DOHH2 (cell line): ENCODE results near the gene RALGDS.

Source experiments
- H3F3A ChIP-seq: fragments of 200-600 bp; sonication (generic), shearing (Covaris generic); 2 replicates; pipeline ENCODE4 v1.6.0; 2016; ENCODE audit warnings: antibody characterized with exemption, mild to moderate bottlenecking; ENCODE audit not compliant: control insufficient read depth, insufficient read depth
- H3K27ac ChIP-seq: fragments of 200-600 bp; sonication (generic); 2 replicates; pipeline ENCODE4 v1.5.1; 2014; ENCODE audit warnings: low read depth, mild to moderate bottlenecking, low read length, moderate library complexity
- H3K27me3 ChIP-seq: fragments of 200-600 bp; sonication (generic); 2 replicates; pipeline ENCODE4 v1.6.1; 2014; ENCODE audit warnings: mild to moderate bottlenecking, low read length, mixed read lengths; ENCODE audit not compliant: control insufficient read depth
- H3K36me3 ChIP-seq: fragments of 200-600 bp; sonication (generic); 2 replicates; pipeline ENCODE4 v1.6.1; 2014; ENCODE audit warnings: mild to moderate bottlenecking, low read length, moderate library complexity, mixed read lengths; ENCODE audit not compliant: control insufficient read depth
- H3K4me1 ChIP-seq: fragments of 200-600 bp; sonication (generic); 2 replicates; pipeline ENCODE4 v1.6.1; 2014; ENCODE audit warnings: mild to moderate bottlenecking, low read length, mixed read lengths; ENCODE audit not compliant: control insufficient read depth
- H3K4me2 ChIP-seq: fragments of 200-600 bp; sonication (generic); 2 replicates; pipeline ENCODE4 v1.6.0; 2014; ENCODE audit warnings: mild to moderate bottlenecking, low read length, moderate library complexity
- H3K4me3 ChIP-seq: fragments of 200-600 bp; sonication (generic); 2 replicates; pipeline ENCODE4 v1.5.1; 2014; ENCODE audit warnings: mild to moderate bottlenecking, low read length, mixed read lengths
- H3K79me2 ChIP-seq: fragments of 200-600 bp; sonication (generic); 2 replicates; pipeline ENCODE4 v1.6.1; 2014; ENCODE audit warnings: mild to moderate bottlenecking, low read length, mixed read lengths; ENCODE audit not compliant: control insufficient read depth
- H3K9me2 ChIP-seq: fragments of 200-600 bp; sonication (generic); replicated peaks from 2 replicates; pipeline ENCODE4 v1.6.1; 2014; ENCODE audit warnings: mild to moderate bottlenecking, low read length, mixed read lengths; ENCODE audit not compliant: control insufficient read depth
- H3K9me3 ChIP-seq: fragments of 200-600 bp; sonication (generic); 2 replicates; pipeline ENCODE4 v1.6.1; 2014; ENCODE audit warnings: antibody characterized with exemption, low read length, mixed read lengths; ENCODE audit not compliant: control insufficient read depth, insufficient read depth
- H4K20me1 ChIP-seq: fragments of 200-600 bp; sonication (generic); 2 replicates; pipeline ENCODE4 v1.6.0; 2014; ENCODE audit warnings: low read depth, mild to moderate bottlenecking, antibody characterized with exemption, low read length, moderate library complexity; ENCODE audit not compliant: control insufficient read depth, insufficient read depth
- CTCF ChIP-seq: fragments of 200-600 bp; sonication (generic); IDR thresholded peaks from one replicate; pipeline ENCODE4 v1.5.1; 2014; ENCODE audit warnings: antibody characterized with exemption, mild to moderate bottlenecking, low read depth, low read length; ENCODE audit not compliant: poor library complexity, severe bottlenecking
- EZH2phosphoT487 ChIP-seq: fragments of 200-600 bp; sonication (generic); IDR thresholded peaks from 2 replicates; pipeline ENCODE4 v1.6.1; 2017; ENCODE audit warnings: borderline replicate concordance, mild to moderate bottlenecking, antibody characterized with exemption, low read length, moderate library complexity, mixed read lengths

The RALGDS gene

GRCh38 chr9:133100506-133101355 lies 20.3 kb downstream of the RALGDS start:
- Histone ChIP-seq H3K27me3 (no peaks in the 10 kb centered on the region), H3K4me2 (no peak overlapping the region), H3K4me1 (no peaks in the 10 kb centered on the region), H3F3A (no peaks in the 10 kb centered on the region), H3K4me3 (no peak overlapping the region), H3K9me2 (no peaks in the 10 kb centered on the region), H3K36me3 (peaks cover 78% of the 10 kb centered on the region), H3K9me3 (no peaks in the 10 kb centered on the region), H4K20me1 (no peaks in the 10 kb centered on the region), H3K27ac (no peak overlapping the region), H3K79me2 (no peaks in the 10 kb centered on the region)
- no peak for TF ChIP-seq EZH2phosphoT487
- TF ChIP-seq CTCF = no peak

- Histone ChIP-seq H4K20me1 (no peaks in the 10 kb centered on the region), H3K79me2 (no peaks in the 10 kb centered on the region), H3K4me3 (no peak overlapping the region), H3K27ac (no peak overlapping the region), H3K9me2 (no peaks in the 10 kb centered on the region), H3K9me3 (no peaks in the 10 kb centered on the region), H3K4me1 (no peaks in the 10 kb centered on the region), H3K27me3 (no peaks in the 10 kb centered on the region), H3K36me3 (peaks cover 75% of the 10 kb centered on the region), H3K4me2 (no peak overlapping the region), H3F3A (no peaks in the 10 kb centered on the region)
- no peak for TF ChIP-seq EZH2phosphoT487
- no peak for TF ChIP-seq CTCF
These were observed 21.1 kb downstream of the RALGDS start for GRCh38 chr9:133099726-133100505.

- H3K4me1 ChIP-seq = no peaks in the 10 kb centered on the region
- no peaks in the 10 kb centered on the region for H4K20me1 ChIP-seq
- H3K79me2 ChIP-seq = no peaks in the 10 kb centered on the region
- TF ChIP-seq CTCF = no peak
- no peak for TF ChIP-seq EZH2phosphoT487
- peaks cover 71% of the 10 kb centered on the region for H3K36me3 ChIP-seq
- no peaks in the 10 kb centered on the region for H3K9me3 ChIP-seq
- H3K27ac ChIP-seq = no peak overlapping the region
- no peak overlapping the region for H3K4me3 ChIP-seq
- no peak overlapping the region for H3K4me2 ChIP-seq
- no peaks in the 10 kb centered on the region for H3K9me2 ChIP-seq
- H3K27me3 ChIP-seq = no peaks in the 10 kb centered on the region
- no peaks in the 10 kb centered on the region for H3F3A ChIP-seq
These were observed 22.2 kb downstream of the RALGDS start for GRCh38 chr9:133098871-133099270.
